SK-N-SH (cell line): ENCODE measurements around the gene REEP1.

ENCODE experiments used
- CHD2 ChIP-seq: fragments of 150-350 bp; IDR thresholded peaks from 2 replicates; pipeline ENCODE4 v1.6.1; 2018; ENCODE audit warnings: low read length; ENCODE audit not compliant: partially characterized antibody
- EP300 ChIP-seq, 2 experiments: IDR thresholded peaks; 2 replicates each; pipeline versions ENCODE4 v1.4.0 to v1.6.1; 2012; ENCODE audit warnings: borderline replicate concordance in 1 of 2, low read depth in 1 of 2, low read length in 1 of 2
- FOXM1 ChIP-seq: IDR thresholded peaks from 2 replicates; pipeline ENCODE4 v1.4.0; 2012; ENCODE audit warnings: low read depth, mild to moderate bottlenecking
- GATA2 ChIP-seq: sonication (generic); formaldehyde crosslinking; IDR thresholded peaks from 2 replicates; pipeline ENCODE4 v1.5.0; 2020; ENCODE audit warnings: mild to moderate bottlenecking, missing genetic modification reagents
- NFIC ChIP-seq: IDR thresholded peaks from 2 replicates; pipeline ENCODE4 v1.4.0; 2012; ENCODE audit warnings: borderline replicate concordance
- SMC3 ChIP-seq: IDR thresholded peaks from 2 replicates; pipeline ENCODE4 v1.6.1; 2012; ENCODE audit warnings: low read depth, low read length, improper control_type of control experiment
- TAF1 ChIP-seq: IDR thresholded peaks from 2 replicates; pipeline ENCODE4 v1.6.1; 2012; ENCODE audit warnings: low read depth, mild to moderate bottlenecking, low read length, moderate library complexity, borderline replicate concordance
- TF ChIP-seq, protein P1 (sequence below): fragments of 200-600 bp; sonication (generic); IDR thresholded peaks from 2 replicates; pipeline ENCODE4 v1.6.1; 2017; ENCODE audit warnings: antibody characterized with exemption, mild to moderate bottlenecking, moderate library complexity

DNA sequence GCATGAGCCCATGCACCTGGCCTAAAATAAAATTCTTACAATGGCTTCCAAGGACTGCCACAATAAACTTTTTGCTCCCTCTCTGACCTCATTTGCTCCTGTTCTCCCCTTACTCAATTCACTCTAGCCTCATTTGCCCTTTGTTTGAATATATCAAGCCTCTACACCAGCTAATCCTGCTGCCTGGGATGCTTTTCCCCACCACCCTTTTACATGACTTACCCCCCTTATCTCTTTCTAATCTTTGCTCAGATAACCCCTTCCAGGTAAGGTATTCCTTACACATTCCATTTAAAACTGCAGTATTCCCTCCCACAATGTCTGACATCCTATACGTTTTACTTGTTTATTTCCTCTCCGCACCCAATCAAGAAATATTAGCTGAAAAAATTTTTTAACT is 164.8 kb downstream of the REEP1 start:
- TF ChIP-seq NFIC (no peak), SMC3 (no peak), EP300 (IDR thresholded peaks at IDR 0.05; ENCODE audit: borderline replicate concordance in 1 of 2, low read depth in 1 of 2, low read length in 1 of 2) (no peak), TAF1 (no peak), GATA2 (CRISPR knock-in tag) (no peak), FOXM1 (no peak), CHD2 (no peak)
- TF ChIP-seq, protein P1, sequence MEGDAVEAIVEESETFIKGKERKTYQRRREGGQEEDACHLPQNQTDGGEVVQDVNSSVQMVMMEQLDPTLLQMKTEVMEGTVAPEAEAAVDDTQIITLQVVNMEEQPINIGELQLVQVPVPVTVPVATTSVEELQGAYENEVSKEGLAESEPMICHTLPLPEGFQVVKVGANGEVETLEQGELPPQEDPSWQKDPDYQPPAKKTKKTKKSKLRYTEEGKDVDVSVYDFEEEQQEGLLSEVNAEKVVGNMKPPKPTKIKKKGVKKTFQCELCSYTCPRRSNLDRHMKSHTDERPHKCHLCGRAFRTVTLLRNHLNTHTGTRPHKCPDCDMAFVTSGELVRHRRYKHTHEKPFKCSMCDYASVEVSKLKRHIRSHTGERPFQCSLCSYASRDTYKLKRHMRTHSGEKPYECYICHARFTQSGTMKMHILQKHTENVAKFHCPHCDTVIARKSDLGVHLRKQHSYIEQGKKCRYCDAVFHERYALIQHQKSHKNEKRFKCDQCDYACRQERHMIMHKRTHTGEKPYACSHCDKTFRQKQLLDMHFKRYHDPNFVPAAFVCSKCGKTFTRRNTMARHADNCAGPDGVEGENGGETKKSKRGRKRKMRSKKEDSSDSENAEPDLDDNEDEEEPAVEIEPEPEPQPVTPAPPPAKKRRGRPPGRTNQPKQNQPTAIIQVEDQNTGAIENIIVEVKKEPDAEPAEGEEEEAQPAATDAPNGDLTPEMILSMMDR, result no peak
